Sigmoid colon (tissue), 7 donors: Measurements from ENCODE around the gene VPS52. TPM values are rescaled to one million over a fixed set of nuclear protein-coding genes. Genes with fewer than 3 reads are reported as not detected.

Experiments used
- DNase-seq: peaks from one replicate; pipeline ENCODE4 v3.0.0-alpha.2; 2019
- H3K27ac ChIP-seq, 4 donors: fragments of 200-600 bp; sonication (generic); one replicate each; pipeline ENCODE4 v1.5.1; 2016 to 2019; ENCODE audit warnings: mild to moderate bottlenecking in 1 of 4
- H3K27me3 ChIP-seq, 3 donors: fragments of 200-600 bp; sonication (generic); one replicate each; pipeline ENCODE4 v1.5.1; 2019; ENCODE audit warnings: mild to moderate bottlenecking in 1 of 3
- H3K36me3 ChIP-seq, 4 donors: fragments of 200-600 bp; sonication (generic); one replicate each; pipeline ENCODE4 v1.5.1; 2016 to 2019
- H3K4me1 ChIP-seq, 4 donors: fragments of 200-600 bp; sonication (generic); one replicate each; pipeline ENCODE4 v1.5.1; 2017 to 2019
- H3K4me3 ChIP-seq, 4 donors: fragments of 200-600 bp; sonication (generic); one replicate each; pipeline ENCODE4 v1.5.1; 2017 to 2019; ENCODE audit warnings: mild to moderate bottlenecking in 2 of 4, moderate library complexity in 1 of 4
- H3K9me3 ChIP-seq, 4 donors: fragments of 200-600 bp in 3 of 4; sonication (generic) in 3 of 4; one replicate each; pipeline versions ENCODE4 v1.5.1 to v1.6.1; 2013 to 2019
- CTCF ChIP-seq, 4 experiments: fragments of 450-650 bp in 3 of 4; fragments of 200-600 bp in 1 of 4; IDR thresholded peaks; one replicate each; pipeline ENCODE4 v1.5.1; 2016 to 2019; ENCODE audit warnings: antibody characterized with exemption in 4 of 4, mild to moderate bottlenecking in 3 of 4, moderate library complexity in 2 of 4
- EP300 ChIP-seq, 4 donors: sonication (generic); formaldehyde crosslinking; IDR thresholded peaks; one replicate each; pipeline ENCODE4 v1.6.1; 2017; ENCODE audit warnings: antibody characterized with exemption in 4 of 4
- POLR2A ChIP-seq, 2 donors: fragments of 450-650 bp; IDR thresholded peaks; one replicate each; pipeline ENCODE4 v1.6.1; 2016; ENCODE audit warnings: antibody characterized with exemption in 2 of 2, mild to moderate bottlenecking in 2 of 2, moderate library complexity in 2 of 2
- POLR2AphosphoS5 ChIP-seq, 4 donors: sonication (generic); formaldehyde crosslinking; IDR thresholded peaks; one replicate each; pipeline ENCODE4 v1.6.1; 2017; ENCODE audit warnings: antibody characterized with exemption in 4 of 4
- WGBS, 2 donors: extraction: QIAGEN DNeasy Blood & Tissue Kit; methylation state at CpG; one replicate each; pipeline ENCODE4 v1.1.7; 2013; 5-methylcytosine and 5-hydroxymethylcytosine counted together
- intact Hi-C: fragments of 100-400 bp; cut with DNase I; formaldehyde crosslinking; loops from one replicate; pipeline ENCODE4 v1.15.1; 2023
- polyA plus RNA-seq, 3 donors: library from polyadenylated mRNA; stranded (reverse); fragments of 200-250 nt; gene quantifications; one replicate each; pipeline ENCODE4 v1.2.3, GENCODE V29; 2013
- total RNA-seq, 4 donors: library from RNA; depleted of rRNA; stranded (reverse); fragments of >200 nt; gene quantifications; one replicate each; pipeline ENCODE4 v1.1.0, GENCODE V29; 2016
- donor health status: healthy with polysubstance abuse.
- donor health status: Bipolar disorder and iron deficiency.
- donor health status: healthy.

VPS52 gene
- total and polyA plus RNA-seq, 7 donors = 23.4 to 51.2 (median 31.6) TPM

- peak within 1 kb of the TSS; percentile 55 to 76 (median 74) for H3K27ac ChIP-seq
- 0 to 1% methylated on average over 48 of the region's 48 CpGs for WGBS, 2 donors
- peak; percentile 97 for DNase-seq
- peaks cover 0 to 64% (median 46%) of the 10 kb centered on the region in 4 donors for H3K4me1 ChIP-seq
- H3K36me3 ChIP-seq = peaks cover 9 to 26% (median 14%) of the 10 kb centered on the region in 4 donors
- TF ChIP-seq POLR2A (IDR thresholded peaks at IDR 0.05) (peak in 1 of 2 donors; percentile 45), EP300 (IDR thresholded peaks at IDR 0.05) (no peak), POLR2AphosphoS5 (IDR thresholded peaks at IDR 0.05) (peak in 3 of 4 donors; percentile 43 to 64 (median 61))
- no peaks in the 10 kb centered on the region for H3K9me3 ChIP-seq
- peak within 1 kb of the TSS; percentile 43 to 68 (median 64) for H3K4me3 ChIP-seq
- intact Hi-C loops = loop anchor here (5.0 to 10.0 kb wide), 6 partner anchors 68 to 1010 kb away; partner anchors contain the start of genes BRD2, GPSM3, PBX2 and PSMB9
- no peaks in the 10 kb centered on the region for H3K27me3 ChIP-seq
These were observed 67.1 kb downstream of the VPS52 start, which contains the start of gene HSD17B8 for GRCh38 chr6:33204415-33205190. Gene HSD17B8 (plus strand): TSS chr6:33204655. CDS start chr6:33204669, 14 bp downstream.

GRCh38 chr6:33204165-33204414, 67.6 kb downstream of the VPS52 start:
- Histone ChIP-seq H3K4me3 (peak overlapping the region; percentile 43 to 68 (median 64)), H3K36me3 (peaks cover 9 to 22% (median 14%) of the 10 kb centered on the region in 4 donors), H3K9me3 (no peaks in the 10 kb centered on the region), H3K27me3 (no peaks in the 10 kb centered on the region), H3K4me1 (peaks cover 0 to 65% (median 49%) of the 10 kb centered on the region in 4 donors), H3K27ac (peak overlapping the region in 3 of 4 donors; percentile 71 to 76 (median 76))
- intact Hi-C loops = loop anchor here (5.0 to 10.0 kb wide), 5 partner anchors 68 to 1009 kb away; partner anchors contain the start of genes BRD2, GPSM3, PBX2 and RPS18
- TF ChIP-seq EP300 (IDR thresholded peaks at IDR 0.05) (no peak), POLR2A (IDR thresholded peaks at IDR 0.05) (no peak), POLR2AphosphoS5 (IDR thresholded peaks at IDR 0.05) (no peak), CTCF (IDR thresholded peaks at IDR 0.05) (no peak)
- DNase-seq = no peak
- WGBS, 2 donors = 0 to 2% methylated on average over 4 of the region's 4 CpGs

- intact Hi-C loops = loop anchor here (5.0 to 10.0 kb wide), 5 partner anchors 69 to 1009 kb away; partner anchors contain the start of genes BRD2, GPSM3, PBX2 and RPS18
- DNase-seq = no peak
- 86 to 93% methylated on average over 7 of the region's 7 CpGs for WGBS, 2 donors
- no peak overlapping the region for H3K4me3 ChIP-seq
- peaks cover 9 to 22% (median 14%) of the 10 kb centered on the region in 4 donors for H3K36me3 ChIP-seq
- TF ChIP-seq POLR2AphosphoS5 (IDR thresholded peaks at IDR 0.05) (no peak), CTCF (IDR thresholded peaks at IDR 0.05) (no peak), EP300 (IDR thresholded peaks at IDR 0.05) (no peak), POLR2A (IDR thresholded peaks at IDR 0.05) (no peak)
- no peaks in the 10 kb centered on the region for H3K9me3 ChIP-seq
- H3K27me3 ChIP-seq = no peaks in the 10 kb centered on the region
- H3K4me1 ChIP-seq = peaks cover 0 to 65% (median 51%) of the 10 kb centered on the region in 4 donors
- peak overlapping the region in 2 of 4 donors; percentile 76 for H3K27ac ChIP-seq
These were observed 68.1 kb downstream of the VPS52 start for GRCh38 chr6:33203443-33204164.

GRCh38 chr6:33202799-33203198, 68.9 kb downstream of the VPS52 start:
- Histone ChIP-seq H3K27me3 (no peaks in the 10 kb centered on the region), H3K4me1 (peaks cover 0 to 70% (median 58%) of the 10 kb centered on the region in 4 donors), H3K36me3 (peaks cover 9 to 26% (median 14%) of the 10 kb centered on the region in 4 donors), H3K27ac (no peak overlapping the region), H3K4me3 (no peak overlapping the region), H3K9me3 (no peaks in the 10 kb centered on the region)
- no peak for TF ChIP-seq POLR2AphosphoS5 (IDR thresholded peaks at IDR 0.05)
- TF ChIP-seq CTCF (IDR thresholded peaks at IDR 0.05) = no peak
- TF ChIP-seq POLR2A (IDR thresholded peaks at IDR 0.05) = no peak
- intact Hi-C loops = loop anchor here (5.0 to 10.0 kb wide), 5 partner anchors 70 to 1008 kb away; partner anchors contain the start of genes BRD2, GPSM3, PBX2 and RPS18
- 86 to 92% methylated on average over 6 of the region's 6 CpGs for WGBS, 2 donors
- no peak for DNase-seq
